Middle frontal gyrus (tissue), 1 donor: ENCODE results near the gene CCDC126.
"Not testable (repeated sequence)": the region's sequence is repeated elsewhere in the genome, so short reads cannot be mapped to it uniquely, and the experiment has no call there.

Experiments
- DNase-seq: peaks from one replicate; pipeline ENCODE4 v3.0.0-alpha.2; 2015; ENCODE audit warnings: low spot score; ENCODE audit errors: extremely low spot score

CCDC126 gene, protein sequence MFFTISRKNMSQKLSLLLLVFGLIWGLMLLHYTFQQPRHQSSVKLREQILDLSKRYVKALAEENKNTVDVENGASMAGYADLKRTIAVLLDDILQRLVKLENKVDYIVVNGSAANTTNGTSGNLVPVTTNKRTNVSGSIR

GRCh38 chr7:23597094-23598091, at the start of gene CCDC126:
Gene CCDC126, plus strand, starts transcription at chr7:23597382. Its CDS starts 13,934 bp downstream, at chr7:23611316.
- peak; percentile 84 for DNase-seq

- no peak for DNase-seq
These were observed 49.5 kb upstream of the CCDC126 start for GRCh38 chr7:23547662-23548061.

- no peak for DNase-seq
These were observed 38.9 kb upstream of the CCDC126 start for GRCh38 chr7:23558303-23558702.

GRCh38 chr7:23570592-23571200, 26.5 kb upstream of the CCDC126 start:
- peak; percentile 58 for DNase-seq

DNA sequence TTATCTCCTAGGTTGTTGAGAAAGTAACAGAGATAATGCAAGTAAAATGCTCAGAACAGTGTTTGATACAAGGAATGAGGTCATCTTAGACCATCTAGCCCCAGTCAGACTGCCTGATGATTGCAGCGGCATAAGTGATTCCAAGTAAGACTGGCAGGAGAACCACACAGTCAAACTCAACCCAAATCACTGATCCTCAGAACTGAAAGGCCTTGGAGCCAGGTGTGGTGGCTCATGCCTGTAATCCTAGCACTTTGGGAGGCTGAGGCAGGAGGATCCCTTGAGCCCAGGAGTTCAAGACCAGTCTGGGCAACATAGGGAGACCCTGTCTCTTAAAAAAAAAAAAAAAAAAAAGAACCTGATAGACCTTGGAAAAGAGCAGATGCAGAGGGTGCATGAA, 15.2 kb upstream of the CCDC126 start:
- not testable (repeated sequence) for DNase-seq

- DNase-seq, result not testable (repeated sequence)
These were observed 11.9 kb upstream of the CCDC126 start for GRCh38 chr7:23585304-23585703.

- DNase-seq, result no peak
These were observed 11.0 kb upstream of the CCDC126 start for GRCh38 chr7:23586159-23586558.

DNA sequence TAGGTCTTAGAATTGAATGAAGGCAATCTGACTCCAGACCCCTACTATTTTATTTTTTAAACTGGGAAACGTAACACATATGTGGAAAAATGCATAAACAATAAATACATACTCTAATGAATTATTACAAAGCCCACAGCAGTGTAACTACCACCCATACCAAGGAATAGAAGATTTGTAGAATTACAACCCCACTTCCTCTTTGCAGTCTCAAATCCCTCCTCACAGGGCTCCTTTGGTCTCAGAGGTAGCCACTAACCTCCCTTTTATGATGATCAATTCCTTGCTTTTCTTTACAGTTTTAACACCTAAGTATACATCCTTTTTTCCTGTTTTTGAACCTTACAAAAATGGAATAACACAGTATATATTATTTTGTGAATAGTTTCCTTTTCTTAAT, 6.7 kb upstream of the CCDC126 start:
- no peak for DNase-seq

- DNase-seq, result no peak
These were observed 3.5 kb upstream of the CCDC126 start for GRCh38 chr7:23593706-23594105.

- no peak for DNase-seq
These were observed 2.1 kb upstream of the CCDC126 start for GRCh38 chr7:23594879-23595604.

DNA sequence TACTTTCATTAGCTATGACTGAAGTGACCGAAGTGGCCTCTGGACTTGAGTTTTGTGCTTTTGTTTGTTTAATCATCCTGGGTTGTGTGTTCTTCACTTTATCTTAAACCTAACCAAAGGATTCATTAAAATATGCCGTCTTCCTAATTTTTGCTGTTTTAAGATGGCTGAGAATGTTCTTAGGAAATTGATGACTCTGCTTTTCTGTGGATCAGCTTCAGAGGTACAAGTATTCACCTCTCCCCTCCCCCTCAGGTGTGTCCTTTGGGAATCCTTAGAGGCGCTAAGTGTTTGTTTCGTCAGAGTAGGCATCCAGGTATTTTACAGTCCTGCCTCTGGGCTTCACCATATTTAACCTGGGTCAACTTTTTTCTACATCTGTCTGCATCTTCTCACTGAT, 1.1 kb downstream of the CCDC126 start:
- no peak for DNase-seq

GRCh38 chr7:23600236-23600635, 3.1 kb downstream of the CCDC126 start:
- no peak for DNase-seq

GRCh38 chr7:23603632-23604295, 6.6 kb downstream of the CCDC126 start:
- DNase-seq, result no peak

DNA sequence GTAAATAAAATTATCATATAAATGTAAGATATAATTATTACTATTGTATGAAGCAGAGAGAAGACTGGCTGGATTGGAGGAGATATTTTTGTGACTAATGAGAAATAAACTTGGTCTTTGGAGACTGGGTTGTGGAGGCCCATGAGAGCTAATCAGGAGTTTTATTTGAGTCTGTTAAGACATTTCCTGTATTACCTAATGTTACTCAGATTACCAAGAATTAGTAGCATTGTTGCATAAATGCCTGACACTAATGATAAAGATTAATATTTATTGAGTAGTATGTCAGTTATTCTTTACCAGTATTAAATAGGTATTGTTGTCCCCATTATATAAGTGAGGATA, 7.1 kb downstream of the CCDC126 start:
- DNase-seq, result no peak

- no peak for DNase-seq
These were observed 9.9 kb downstream of the CCDC126 start for GRCh38 chr7:23607130-23607529.

GRCh38 chr7:23607866-23608265, 10.7 kb downstream of the CCDC126 start:
- no peak for DNase-seq

DNA sequence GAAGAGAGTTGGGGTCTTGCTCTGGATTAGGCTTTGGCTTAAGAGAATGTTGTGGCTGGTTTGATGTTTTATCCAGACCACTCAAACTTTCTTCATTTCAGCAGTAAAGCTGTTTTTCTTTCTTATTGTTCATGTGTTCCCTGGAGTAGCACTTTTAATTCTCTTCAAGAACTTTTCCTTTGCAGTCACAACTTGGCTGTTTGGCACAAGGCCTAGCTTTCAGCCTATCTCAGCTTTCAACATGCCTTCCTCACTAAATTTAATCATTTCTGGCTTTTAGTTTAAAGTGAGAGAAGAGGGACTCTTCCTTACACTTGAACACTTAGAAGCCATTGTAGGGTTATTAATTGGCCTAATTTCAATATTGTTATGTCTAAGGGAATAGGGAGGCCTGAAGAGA, 18.1 kb downstream of the CCDC126 start:
- no peak for DNase-seq

GRCh38 chr7:23616593-23616992, 19.4 kb downstream of the CCDC126 start:
- DNase-seq, result no peak

DNA sequence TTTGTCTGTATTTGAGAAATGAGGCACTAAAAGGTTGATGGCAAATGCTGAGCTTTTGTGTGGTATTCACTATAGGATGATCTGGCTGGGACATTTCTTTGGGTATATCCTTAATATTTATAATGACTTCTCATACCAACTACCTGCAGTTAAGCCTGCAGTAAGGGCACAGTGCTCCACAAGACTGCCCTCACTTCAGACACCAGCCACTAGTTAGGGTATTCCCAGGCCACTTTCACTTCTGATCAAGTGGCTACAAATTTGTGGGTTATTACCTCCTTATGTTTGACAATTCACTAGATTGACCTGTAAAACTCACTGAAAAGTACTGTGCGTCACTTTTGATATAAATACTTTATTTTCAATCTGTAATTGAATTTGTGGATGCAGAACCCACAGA, 20.3 kb downstream of the CCDC126 start:
- no peak for DNase-seq

DNA sequence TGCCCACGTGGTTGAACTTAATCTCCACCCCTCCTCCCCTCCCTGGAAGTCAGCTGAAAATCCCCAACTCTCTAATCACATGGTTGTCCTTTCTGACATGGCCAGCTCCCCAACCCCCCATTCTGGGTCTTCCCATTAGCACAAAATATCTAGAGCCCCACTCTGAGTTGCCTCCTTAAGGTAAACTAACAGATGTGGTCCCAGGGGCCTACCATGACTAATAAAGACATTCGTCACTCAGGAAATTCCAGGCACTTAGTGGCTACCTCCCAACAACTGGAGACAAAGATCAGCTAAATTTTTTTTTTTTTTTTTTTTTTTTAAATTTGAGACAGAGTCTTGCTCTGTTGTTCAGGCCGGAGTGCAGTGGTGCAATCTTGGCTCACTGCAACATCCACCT, 21.1 kb downstream of the CCDC126 start:
- DNase-seq, result no peak

- DNase-seq, result no peak
These were observed 22.0 kb downstream of the CCDC126 start for GRCh38 chr7:23619141-23619540.
